CD14-positive monocyte (primary cell): Measurements from ENCODE around the gene ADORA2B. TPM values are rescaled to one million over a fixed set of nuclear protein-coding genes. Genes with fewer than 3 reads are reported as not detected.

Source experiments
- DNase-seq, 3 donors: peaks; one replicate each; pipeline ENCODE4 v3.0.0-alpha.2; 2011 to 2022
- H2AFZ ChIP-seq: 2 replicates; pipeline ENCODE4 v1.6.0; 2012; ENCODE audit warnings: mild to moderate bottlenecking, low read depth, low read length, inconsistent platforms; ENCODE audit not compliant: insufficient read depth, poor library complexity, severe bottlenecking
- H3K27ac ChIP-seq, 2 donors: 1 replicate in 1 of 2; 2 replicates in 1 of 2; pipeline ENCODE4 v1.5.1; 2012 to 2013; ENCODE audit warnings: low read length in 2 of 2, control low read depth in 1 of 2, inconsistent platforms in 1 of 2, low read depth in 1 of 2, mild to moderate bottlenecking in 1 of 2
- H3K27me3 ChIP-seq, 2 donors: one replicate each; pipeline versions ENCODE4 v1.6.0 to v1.6.1; 2011 to 2013; ENCODE audit warnings: low read length in 2 of 2; ENCODE audit not compliant: control insufficient read depth in 2 of 2, insufficient read depth in 2 of 2
- H3K36me3 ChIP-seq, 2 donors: replicated peaks in 1 of 2; 1 replicate in 1 of 2; 2 replicates in 1 of 2; pipeline versions ENCODE4 v1.5.1 to v1.6.1; 2012 to 2013; ENCODE audit warnings: low read length in 2 of 2, control low read depth in 1 of 2, inconsistent platforms in 1 of 2, mild to moderate bottlenecking in 1 of 2; ENCODE audit not compliant: insufficient read depth in 2 of 2, control insufficient read depth in 1 of 2
- H3K4me1 ChIP-seq, 2 donors: 1 replicate in 1 of 2; 2 replicates in 1 of 2; pipeline versions ENCODE4 v1.5.1 to v1.6.1; 2012 to 2013; ENCODE audit warnings: low read length in 2 of 2, control low read depth in 1 of 2, inconsistent platforms in 1 of 2, mild to moderate bottlenecking in 1 of 2, moderate library complexity in 1 of 2; ENCODE audit not compliant: insufficient read depth in 2 of 2, control insufficient read depth in 1 of 2
- H3K4me2 ChIP-seq: replicated peaks from 2 replicates; pipeline ENCODE3; 2012; ENCODE audit warnings: low read length, moderate library complexity, mild to moderate bottlenecking; ENCODE audit not compliant: poor library complexity, severe bottlenecking; ENCODE audit errors: extremely low read depth
- H3K4me3 ChIP-seq, 3 experiments: fragments of 200-600 bp in 1 of 3; sonication (generic) in 1 of 3; replicated peaks in 1 of 3; 1 replicate in 2 of 3; 2 replicates in 1 of 3; pipeline ENCODE4 v1.5.1; 2011 to 2013; ENCODE audit warnings: low read length in 3 of 3, mild to moderate bottlenecking in 3 of 3, control low read depth in 2 of 3, low read depth in 2 of 3, inconsistent platforms in 1 of 3, moderate library complexity in 1 of 3
- H3K79me2 ChIP-seq: 2 replicates; pipeline ENCODE4 v1.6.0; 2012; ENCODE audit warnings: mild to moderate bottlenecking, control low read depth, inconsistent platforms, low read length, moderate library complexity; ENCODE audit not compliant: insufficient read depth
- H3K9ac ChIP-seq: 2 replicates; pipeline ENCODE4 v1.6.0; 2017; ENCODE audit warnings: low read length, mild to moderate bottlenecking; ENCODE audit not compliant: insufficient read depth, poor library complexity, severe bottlenecking
- H3K9me3 ChIP-seq, 2 donors: replicated peaks in 1 of 2; 1 replicate in 1 of 2; 2 replicates in 1 of 2; pipeline versions ENCODE4 v1.5.1 to v1.6.1; 2012 to 2013; ENCODE audit warnings: low read length in 2 of 2, control low read depth in 1 of 2; ENCODE audit not compliant: control insufficient read depth in 1 of 2, insufficient read depth in 1 of 2
- H4K20me1 ChIP-seq: 2 replicates; pipeline ENCODE4 v1.6.0; 2012; ENCODE audit warnings: mild to moderate bottlenecking, low read length, control low read depth, moderate library complexity; ENCODE audit not compliant: insufficient read depth
- H3K27ac Mint-ChIP-seq, 7 donors: one replicate each; pipeline ENCODE4 v1.8.0; 2020; ENCODE audit warnings: mild to moderate bottlenecking in 7 of 7, mixed read lengths in 7 of 7, moderate library complexity in 6 of 7, inconsistent platforms in 2 of 7
- H3K27me3 Mint-ChIP-seq, 3 donors: one replicate each; pipeline ENCODE4 v1.8.0; 2021 to 2022; ENCODE audit warnings: low read depth in 3 of 3, mild to moderate bottlenecking in 3 of 3, mixed read lengths in 3 of 3, moderate library complexity in 3 of 3, inconsistent platforms in 1 of 3
- H3K36me3 Mint-ChIP-seq, 2 donors: one replicate each; pipeline ENCODE4 v1.8.0; 2020; ENCODE audit warnings: mixed read lengths in 2 of 2, inconsistent platforms in 1 of 2, mild to moderate bottlenecking in 1 of 2
- H3K4me1 Mint-ChIP-seq: one replicate; pipeline ENCODE4 v1.8.0; 2020; ENCODE audit warnings: mild to moderate bottlenecking, mixed read lengths
- H3K4me3 Mint-ChIP-seq, 2 donors: one replicate each; pipeline ENCODE4 v1.8.0; 2020; ENCODE audit warnings: mild to moderate bottlenecking in 2 of 2, mixed read lengths in 2 of 2, moderate library complexity in 1 of 2
- H3K9me3 Mint-ChIP-seq, 7 donors: one replicate each; pipeline ENCODE4 v1.8.0; 2020 to 2022; ENCODE audit warnings: mixed read lengths in 7 of 7, mild to moderate bottlenecking in 6 of 7, moderate library complexity in 6 of 7, inconsistent platforms in 2 of 7
- WGBS: methylation state at CpG from one replicate; pipeline ENCODE4 v1.1.5; 2013; ENCODE audit warnings: missing lambda C conversion rate; ENCODE audit not compliant: insufficient coverage; 5-methylcytosine and 5-hydroxymethylcytosine counted together
- intact Hi-C, 2 donors: fragments of 100-400 bp; cut with micrococcal nuclease; formaldehyde crosslinking; loops; one replicate each; pipeline versions ENCODE4 v1.15.0 to v1.15.1; 2023
- polyA plus RNA-seq, 3 donors: library from polyadenylated mRNA; depleted of rRNA in 1 of 3; unstranded in 2 of 3; stranded (reverse) in 1 of 3; fragments of 300-500 nt in 2 of 3; fragments of >200 nt in 1 of 3; fragmentation: Illumina TruSeq in 2 of 3; gene quantifications; 1 replicate in 2 of 3; 2 replicates in 1 of 3; pipeline ENCODE4 v1.2.3, GENCODE V29; 2012 to 2021
- TF ChIP-seq, protein P1 (sequence below): fragments of 200-600 bp; IDR thresholded peaks from one replicate; pipeline ENCODE4 v1.8.0; 2022; ENCODE audit warnings: antibody characterized with exemption, mild to moderate bottlenecking

Gene ADORA2B
- polyA plus RNA-seq, 3 donors, result 2.0 to 6.4 (median 4.4) TPM

- Histone ChIP-seq H2AFZ (no peak overlapping the region), H3K9me3 (no peaks in the 10 kb centered on the region), H3K27ac (no peak overlapping the region), H3K27me3 (peaks cover 6 to 10% of the 10 kb centered on the region in 2 donors), H3K4me2 (no peak overlapping the region), H3K9ac (no peak overlapping the region), H4K20me1 (no peaks in the 10 kb centered on the region), H3K4me3 (no peak overlapping the region), H3K36me3 (no peaks in the 10 kb centered on the region), H3K79me2 (no peaks in the 10 kb centered on the region), H3K4me1 (peaks cover 18 to 26% of the 10 kb centered on the region in 2 donors)
- intact Hi-C loops, result no loop called here
- 85% methylated on average over 9 of the region's 9 CpGs for WGBS
- H3K27me3 Mint-ChIP-seq, result peaks cover 6 to 18% (median 16%) of the 10 kb centered on the region in 3 donors
- TF ChIP-seq, protein P1, sequence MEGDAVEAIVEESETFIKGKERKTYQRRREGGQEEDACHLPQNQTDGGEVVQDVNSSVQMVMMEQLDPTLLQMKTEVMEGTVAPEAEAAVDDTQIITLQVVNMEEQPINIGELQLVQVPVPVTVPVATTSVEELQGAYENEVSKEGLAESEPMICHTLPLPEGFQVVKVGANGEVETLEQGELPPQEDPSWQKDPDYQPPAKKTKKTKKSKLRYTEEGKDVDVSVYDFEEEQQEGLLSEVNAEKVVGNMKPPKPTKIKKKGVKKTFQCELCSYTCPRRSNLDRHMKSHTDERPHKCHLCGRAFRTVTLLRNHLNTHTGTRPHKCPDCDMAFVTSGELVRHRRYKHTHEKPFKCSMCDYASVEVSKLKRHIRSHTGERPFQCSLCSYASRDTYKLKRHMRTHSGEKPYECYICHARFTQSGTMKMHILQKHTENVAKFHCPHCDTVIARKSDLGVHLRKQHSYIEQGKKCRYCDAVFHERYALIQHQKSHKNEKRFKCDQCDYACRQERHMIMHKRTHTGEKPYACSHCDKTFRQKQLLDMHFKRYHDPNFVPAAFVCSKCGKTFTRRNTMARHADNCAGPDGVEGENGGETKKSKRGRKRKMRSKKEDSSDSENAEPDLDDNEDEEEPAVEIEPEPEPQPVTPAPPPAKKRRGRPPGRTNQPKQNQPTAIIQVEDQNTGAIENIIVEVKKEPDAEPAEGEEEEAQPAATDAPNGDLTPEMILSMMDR, result no peak
- DNase-seq, result no peak
- peaks cover 0 to 3% (median 0%) of the 10 kb centered on the region in 7 donors for H3K9me3 Mint-ChIP-seq
- peak overlapping the region in 1 of 7 donors; percentile 3 for H3K27ac Mint-ChIP-seq
- peaks cover 17% of the 10 kb centered on the region for H3K4me1 Mint-ChIP-seq
- H3K36me3 Mint-ChIP-seq, result peaks cover 0 to 13% of the 10 kb centered on the region in 2 donors
- no peak overlapping the region for H3K4me3 Mint-ChIP-seq
Observed at GRCh38 chr17:15912416-15912955, 32.4 kb upstream of the ADORA2B start.

DNA sequence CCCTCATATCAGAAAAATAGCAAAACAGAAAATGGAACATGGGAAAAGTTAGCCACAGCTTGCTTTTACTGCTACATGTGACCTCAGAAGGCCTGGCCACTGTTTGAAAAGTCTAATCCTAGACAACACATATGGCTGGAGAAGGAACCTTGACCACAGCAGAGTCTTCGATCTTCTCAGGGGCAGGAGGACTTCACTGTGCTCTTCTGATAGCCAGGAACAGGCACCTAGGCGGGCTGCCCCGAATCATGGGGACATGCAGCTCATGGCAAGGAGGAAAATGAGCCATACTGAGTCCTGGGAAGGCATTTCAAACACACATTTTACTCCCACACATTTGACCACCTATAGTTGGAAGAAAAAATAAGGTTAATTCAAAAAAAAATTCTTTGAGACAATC lies 31.1 kb upstream of the ADORA2B start:
- WGBS, result 100% methylated on average over 3 of the region's 3 CpGs
- no peak overlapping the region for H3K4me3 Mint-ChIP-seq
- peak overlapping the region in 1 of 2 donors; percentile 57 for H3K27ac ChIP-seq

More for the DNA sequence above, 31.1 kb upstream of the ADORA2B start:
- TF ChIP-seq, protein P1, result no peak
- peaks cover 20% of the 10 kb centered on the region for H3K4me1 Mint-ChIP-seq
- DNase-seq, result no peak
- H3K27me3 Mint-ChIP-seq, result peaks cover 15 to 28% (median 26%) of the 10 kb centered on the region in 3 donors
- no peak overlapping the region for H3K4me3 ChIP-seq
- H4K20me1 ChIP-seq, result no peaks in the 10 kb centered on the region
- intact Hi-C loops, result no loop called here
- H3K27me3 ChIP-seq, result peaks cover 7 to 18% of the 10 kb centered on the region in 2 donors
- H3K9ac ChIP-seq, result no peak overlapping the region
- no peaks in the 10 kb centered on the region for H3K79me2 ChIP-seq
- H3K9me3 ChIP-seq, result no peaks in the 10 kb centered on the region
- H3K36me3 Mint-ChIP-seq, result peaks cover 0 to 15% of the 10 kb centered on the region in 2 donors
- no peak overlapping the region for H2AFZ ChIP-seq
- peaks cover 0 to 3% (median 1%) of the 10 kb centered on the region in 7 donors for H3K9me3 Mint-ChIP-seq
- H3K4me1 ChIP-seq, result peaks cover 23 to 30% of the 10 kb centered on the region in 2 donors
- no peaks in the 10 kb centered on the region for H3K36me3 ChIP-seq
- H3K27ac Mint-ChIP-seq, result peak overlapping the region in 6 of 7 donors; percentile 21 to 98 (median 92)
- H3K4me2 ChIP-seq, result no peak overlapping the region
